ENCODE measurements around the gene B3GALT5. TPM values are rescaled to one million over a fixed set of nuclear protein-coding genes. Genes with fewer than 3 reads are reported as not detected.

Gene B3GALT5
- total and polyA plus RNA-seq, 8 donors = 0.12 to 8.3 (median 2.7) TPM; not detected in 1

DNA sequence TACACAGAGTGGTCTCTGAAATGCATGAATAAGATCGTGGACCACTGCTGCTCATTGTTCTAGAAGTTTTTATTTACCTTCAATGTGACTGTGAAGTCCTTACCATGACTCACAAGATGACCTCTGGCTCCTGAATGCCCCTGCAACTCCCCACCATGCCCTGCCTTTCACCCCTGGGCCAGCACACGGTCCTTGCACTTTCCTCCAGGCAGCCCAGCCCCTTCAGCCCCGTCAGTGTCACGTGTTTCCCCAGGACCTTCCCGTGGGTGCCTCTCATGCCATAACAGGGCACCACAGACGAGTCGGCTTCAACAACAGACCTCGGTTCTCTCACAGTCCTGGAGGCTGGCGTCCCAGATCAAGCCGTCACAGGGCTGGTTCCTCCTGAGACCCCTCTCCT lies 62.1 kb downstream of the B3GALT5 start:
- TF ChIP-seq, protein P1, sequence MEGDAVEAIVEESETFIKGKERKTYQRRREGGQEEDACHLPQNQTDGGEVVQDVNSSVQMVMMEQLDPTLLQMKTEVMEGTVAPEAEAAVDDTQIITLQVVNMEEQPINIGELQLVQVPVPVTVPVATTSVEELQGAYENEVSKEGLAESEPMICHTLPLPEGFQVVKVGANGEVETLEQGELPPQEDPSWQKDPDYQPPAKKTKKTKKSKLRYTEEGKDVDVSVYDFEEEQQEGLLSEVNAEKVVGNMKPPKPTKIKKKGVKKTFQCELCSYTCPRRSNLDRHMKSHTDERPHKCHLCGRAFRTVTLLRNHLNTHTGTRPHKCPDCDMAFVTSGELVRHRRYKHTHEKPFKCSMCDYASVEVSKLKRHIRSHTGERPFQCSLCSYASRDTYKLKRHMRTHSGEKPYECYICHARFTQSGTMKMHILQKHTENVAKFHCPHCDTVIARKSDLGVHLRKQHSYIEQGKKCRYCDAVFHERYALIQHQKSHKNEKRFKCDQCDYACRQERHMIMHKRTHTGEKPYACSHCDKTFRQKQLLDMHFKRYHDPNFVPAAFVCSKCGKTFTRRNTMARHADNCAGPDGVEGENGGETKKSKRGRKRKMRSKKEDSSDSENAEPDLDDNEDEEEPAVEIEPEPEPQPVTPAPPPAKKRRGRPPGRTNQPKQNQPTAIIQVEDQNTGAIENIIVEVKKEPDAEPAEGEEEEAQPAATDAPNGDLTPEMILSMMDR (IDR thresholded peaks at IDR 0.05) = no peak
- no peak for TF ChIP-seq POLR2A (IDR thresholded peaks at IDR 0.05)
- no peak for TF ChIP-seq EP300 (IDR thresholded peaks at IDR 0.05)
- no peak for TF ChIP-seq POLR2AphosphoS5 (IDR thresholded peaks at IDR 0.05)
- Histone ChIP-seq H3K4me3 (no peak overlapping the region), H3K9me3 (no peaks in the 10 kb centered on the region), H3K4me1 (peaks cover 0 to 46% (median 2%) of the 10 kb centered on the region in 4 donors), H3K27me3 (no peaks in the 10 kb centered on the region), H3K36me3 (no peaks in the 10 kb centered on the region), H3K27ac (peak overlapping the region in 1 of 5 donors; percentile 73)
- 57 to 67% (median 60%) methylated on average over 10 of the region's 10 CpGs for WGBS, 5 donors
- peak in 1 of 2 donors; percentile 45 for DNase-seq
- intact Hi-C loops (cut with DNase I; ENCODE audit: low total_unique reads) = no loop called here

GRCh38 chr21:39675590-39675989 lies 62.9 kb downstream of the B3GALT5 start:
- Histone ChIP-seq H3K4me3 (no peak overlapping the region), H3K27ac (peak overlapping the region in 3 of 5 donors; percentile 36 to 73 (median 47)), H3K9me3 (no peaks in the 10 kb centered on the region), H3K27me3 (no peaks in the 10 kb centered on the region), H3K36me3 (no peaks in the 10 kb centered on the region), H3K4me1 (peaks cover 0 to 42% (median 2%) of the 10 kb centered on the region in 4 donors)
- intact Hi-C loops (cut with DNase I; ENCODE audit: low total_unique reads) = no loop called here
- 89 to 94% (median 90%) methylated on average over 12 of the region's 12 CpGs for WGBS, 5 donors
- DNase-seq = no peak
- TF ChIP-seq EP300 (IDR thresholded peaks at IDR 0.05) = no peak
- no peak for TF ChIP-seq POLR2A (IDR thresholded peaks at IDR 0.05)
- TF ChIP-seq POLR2AphosphoS5 (IDR thresholded peaks at IDR 0.05) = no peak
- TF ChIP-seq, protein P1 (IDR thresholded peaks at IDR 0.05) = no peak

- Histone ChIP-seq H3K4me3 (no peak overlapping the region), H3K4me1 (peaks cover 0 to 37% (median 2%) of the 10 kb centered on the region in 4 donors), H3K27ac (peak overlapping the region in 3 of 5 donors; percentile 36 to 73 (median 47)), H3K9me3 (no peaks in the 10 kb centered on the region), H3K27me3 (no peaks in the 10 kb centered on the region), H3K36me3 (no peaks in the 10 kb centered on the region)
- no peak for TF ChIP-seq POLR2A (IDR thresholded peaks at IDR 0.05)
- peak in 1 of 3 donors; percentile 58 for TF ChIP-seq POLR2AphosphoS5 (IDR thresholded peaks at IDR 0.05)
- intact Hi-C loops (cut with DNase I; ENCODE audit: low total_unique reads) = no loop called here
- peak in 1 of 2 donors; percentile 86 for DNase-seq
- WGBS, 5 donors = 46 to 69% (median 64%) methylated on average over 14 of the region's 14 CpGs
These were observed 63.4 kb downstream of the B3GALT5 start for GRCh38 chr21:39675993-39676661.

GRCh38 chr21:39680216-39680615 lies 67.5 kb downstream of the B3GALT5 start:
- Histone ChIP-seq H3K9me3 (no peaks in the 10 kb centered on the region), H3K27me3 (no peaks in the 10 kb centered on the region), H3K36me3 (no peaks in the 10 kb centered on the region), H3K27ac (no peak overlapping the region), H3K4me3 (no peak overlapping the region), H3K4me1 (peaks cover 0 to 21% (median 0%) of the 10 kb centered on the region in 4 donors)
- 94 to 97% (median 95%) methylated on average over 4 of the region's 4 CpGs for WGBS, 5 donors
- DNase-seq = no peak
- TF ChIP-seq POLR2A (IDR thresholded peaks at IDR 0.05) (no peak), POLR2AphosphoS5 (IDR thresholded peaks at IDR 0.05) (no peak), EP300 (IDR thresholded peaks at IDR 0.05) (no peak)
- TF ChIP-seq, protein P1 (IDR thresholded peaks at IDR 0.05) = no peak
- intact Hi-C loops (cut with DNase I; ENCODE audit: low total_unique reads) = no loop called here

DNA sequence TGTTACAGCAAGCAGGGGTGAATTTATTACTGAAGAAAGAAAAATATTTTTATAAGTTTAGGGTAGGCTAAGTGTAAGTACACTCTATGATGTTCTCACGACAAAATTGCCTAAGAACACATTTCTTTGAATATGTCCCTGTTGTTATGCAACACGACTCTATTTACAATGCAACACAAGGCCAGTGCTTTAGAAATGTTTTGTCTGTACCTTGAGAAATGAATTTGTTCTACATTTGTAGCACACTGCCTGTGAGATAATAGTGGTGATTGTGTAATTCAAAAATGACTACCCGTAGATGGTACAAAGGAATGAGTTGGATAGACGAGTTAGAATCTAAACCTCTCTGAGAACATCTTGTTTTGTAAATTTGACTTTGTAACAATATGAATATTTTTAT lies 68.5 kb downstream of the B3GALT5 start:
- Histone ChIP-seq H3K4me1 (peaks cover 0 to 11% (median 0%) of the 10 kb centered on the region in 4 donors), H3K9me3 (no peaks in the 10 kb centered on the region), H3K36me3 (no peaks in the 10 kb centered on the region), H3K27me3 (no peaks in the 10 kb centered on the region), H3K27ac (no peak overlapping the region), H3K4me3 (no peak overlapping the region)
- no peak for TF ChIP-seq EP300 (IDR thresholded peaks at IDR 0.05)
- 70 to 89% (median 81%) methylated on average over 4 of the region's 4 CpGs for WGBS, 5 donors
- no peak for DNase-seq
- intact Hi-C loops (cut with DNase I; ENCODE audit: low total_unique reads) = no loop called here
